Activated T-cell treated with anti-CD3 and anti-CD28 coated beads for 4 hours (primary cell): ENCODE results near the gene LIMCH1.
A peak's percentile ranks its signal among the peaks of the same experiment; 100 is the strongest.
"Not testable (repeated sequence)": the region's sequence is repeated elsewhere in the genome, so short reads cannot be mapped to it uniquely, and the experiment has no call there.

Experiments used
- DNase-seq: peaks from one replicate; pipeline ENCODE4 v3.0.0-alpha.2; 2020

LIMCH1 gene

DNA sequence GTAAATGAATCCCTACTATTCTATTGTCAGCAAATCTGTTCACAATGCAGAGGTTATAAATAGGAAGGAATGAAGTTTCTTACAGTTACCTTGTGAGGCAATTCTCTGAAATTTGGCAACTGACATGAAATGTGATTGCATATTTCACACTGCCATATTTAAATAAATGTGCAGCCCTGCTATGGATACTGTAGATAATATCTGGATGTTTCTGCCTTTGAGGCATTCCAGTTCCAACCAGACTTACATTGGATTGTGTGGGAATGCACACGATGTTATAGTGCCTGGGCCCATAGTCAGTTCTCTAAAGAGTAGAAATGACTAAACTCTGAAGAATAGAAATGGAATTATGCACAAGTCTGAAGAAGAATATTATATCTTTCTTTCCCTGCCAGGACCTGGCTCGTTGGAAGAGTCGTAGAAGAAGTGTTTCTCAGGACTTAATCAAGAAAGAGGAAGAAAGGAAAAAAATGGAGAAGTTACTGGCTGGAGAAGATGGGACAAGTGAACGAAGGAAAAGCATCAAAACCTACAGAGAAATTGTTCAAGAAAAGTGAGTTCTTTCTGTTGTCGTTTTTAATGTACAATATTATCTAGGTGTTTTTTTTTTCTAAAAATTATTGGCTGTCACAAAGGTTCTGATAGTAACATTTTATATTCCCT, 107.9 kb downstream of the LIMCH1 start:
- no peak for DNase-seq

DNA sequence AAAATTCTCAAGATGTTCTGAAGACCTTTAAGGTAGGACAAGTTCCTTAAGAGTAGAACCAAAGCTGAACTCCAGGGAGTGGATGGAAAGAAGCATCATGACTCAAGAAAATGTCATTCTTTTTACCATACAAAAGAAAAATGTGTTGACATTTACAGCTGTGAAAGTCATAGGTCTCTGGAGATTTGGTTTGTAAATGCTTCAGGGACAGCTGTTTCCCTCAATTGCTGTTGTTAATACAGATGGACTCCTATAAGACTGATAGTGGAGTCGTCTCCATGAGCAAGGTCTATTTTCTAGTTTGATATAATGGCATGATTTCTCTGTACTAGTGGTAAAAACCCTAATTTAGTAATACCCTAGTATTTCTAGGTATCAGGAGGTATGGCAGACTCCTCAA, 108.9 kb downstream of the LIMCH1 start:
- DNase-seq: no peak

DNA sequence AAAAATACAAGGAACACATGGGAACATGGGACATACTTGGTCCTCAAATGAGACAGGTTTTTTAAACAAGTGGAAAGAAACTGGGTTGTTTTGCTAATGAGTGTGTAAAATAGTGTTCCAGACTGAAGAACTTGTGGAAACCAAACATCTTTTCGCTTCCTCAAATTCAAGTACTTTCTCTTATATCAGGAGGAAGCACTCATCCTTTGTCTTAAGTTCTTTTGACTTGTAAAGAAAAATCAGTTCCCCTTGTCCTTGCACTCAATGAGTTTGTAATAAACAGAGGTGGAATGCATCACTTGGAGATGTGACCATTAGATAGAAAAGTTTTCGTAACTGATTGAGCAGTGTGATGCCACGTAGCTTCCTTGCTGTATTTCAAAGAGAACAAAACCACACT, 109.4 kb downstream of the LIMCH1 start:
- DNase-seq: no peak

DNA sequence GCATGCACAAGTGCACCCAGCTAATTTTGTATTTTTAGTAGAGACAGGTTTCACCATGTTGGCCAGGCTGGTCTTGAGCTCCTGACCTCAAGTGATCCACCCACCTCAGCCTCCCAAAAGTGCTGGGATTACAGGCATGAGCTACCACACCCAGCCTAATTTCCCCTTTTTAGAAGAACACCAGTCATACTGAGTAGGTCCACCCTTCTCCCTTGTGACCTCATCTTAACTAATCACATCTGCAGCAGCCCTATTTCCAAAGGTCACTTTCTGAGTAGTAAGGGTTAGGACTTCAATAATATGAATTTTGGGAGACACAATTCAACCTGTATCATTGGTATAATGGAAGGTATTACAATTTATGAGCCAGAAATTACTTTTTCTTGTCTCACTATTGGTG, 113.2 kb downstream of the LIMCH1 start:
- DNase-seq: not testable (repeated sequence)

DNA sequence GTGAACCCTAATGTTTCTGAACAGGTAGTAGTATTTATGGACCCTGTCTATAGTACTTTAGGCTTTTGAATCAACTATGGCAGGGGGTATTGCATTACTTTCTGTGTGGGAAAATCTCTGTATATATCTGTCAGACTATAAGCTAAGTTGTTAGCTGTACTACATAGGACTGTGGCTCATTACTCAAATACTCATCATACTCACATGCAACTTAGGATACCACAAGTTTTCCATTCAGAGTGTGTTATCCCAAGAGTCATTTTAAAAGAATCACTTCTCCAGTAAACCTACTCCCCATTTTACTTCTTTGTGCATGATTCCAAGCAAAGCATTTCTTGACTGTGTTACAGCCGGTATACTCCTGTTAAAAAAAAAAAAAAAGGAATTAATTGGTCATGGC, 115.0 kb downstream of the LIMCH1 start:
- DNase-seq: no peak

DNA sequence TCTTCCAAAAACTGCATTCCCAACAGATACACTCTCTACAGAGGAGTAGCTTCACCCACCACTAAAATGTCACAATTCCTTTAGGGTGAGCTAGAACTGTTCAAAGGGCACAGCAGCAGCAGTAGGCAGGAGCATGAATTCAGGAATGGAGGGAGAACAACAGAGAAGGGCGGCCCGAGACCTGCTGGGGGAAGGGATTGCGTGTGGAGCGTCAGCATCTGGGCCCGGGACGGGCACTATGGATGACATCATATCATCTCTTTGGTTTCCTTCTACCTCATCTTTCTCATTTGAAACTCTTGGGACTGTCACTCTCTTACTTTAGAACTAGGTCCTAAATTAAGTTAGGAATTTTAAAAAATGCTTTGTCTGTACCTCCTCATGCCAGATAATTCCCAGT, 115.6 kb downstream of the LIMCH1 start:
- no peak for DNase-seq

DNA sequence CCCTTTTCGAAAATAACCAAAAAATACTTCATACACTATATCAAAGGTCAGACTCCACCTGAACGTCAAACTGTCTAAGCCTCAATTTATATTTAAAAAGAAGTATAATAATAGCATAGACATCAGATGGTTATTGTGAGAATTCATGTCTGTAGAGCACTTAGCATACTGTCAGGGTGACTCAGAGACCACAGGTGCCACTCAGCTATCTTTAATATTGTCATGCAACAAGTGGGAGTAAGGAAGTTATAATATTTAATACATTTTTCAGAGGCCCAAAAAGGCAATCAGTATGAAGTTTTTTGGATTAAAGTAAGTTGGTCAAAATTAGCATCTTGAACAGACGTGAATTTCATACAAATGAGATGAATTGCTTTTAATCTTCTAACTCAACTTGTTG, 117.2 kb downstream of the LIMCH1 start:
- no peak for DNase-seq

DNA sequence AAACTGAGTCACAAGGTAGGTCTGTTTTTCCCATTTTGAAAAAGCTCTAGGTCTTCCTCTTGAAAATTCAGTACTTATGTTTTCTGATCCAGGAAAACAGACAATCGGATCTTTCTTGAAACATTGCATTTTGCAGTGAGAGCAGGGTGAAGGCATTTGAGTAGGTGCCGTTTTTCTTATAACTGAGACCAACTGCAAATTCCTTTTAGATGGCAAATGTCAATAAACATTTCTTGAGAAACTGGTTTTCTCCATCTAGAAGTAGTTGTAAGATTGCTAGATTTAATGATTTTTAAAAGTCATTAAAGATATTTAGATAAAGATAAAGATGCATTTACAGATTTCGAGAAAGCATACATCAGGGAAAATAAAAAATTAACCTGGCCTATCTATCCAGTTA, 118.1 kb downstream of the LIMCH1 start:
- DNase-seq: no peak

DNA sequence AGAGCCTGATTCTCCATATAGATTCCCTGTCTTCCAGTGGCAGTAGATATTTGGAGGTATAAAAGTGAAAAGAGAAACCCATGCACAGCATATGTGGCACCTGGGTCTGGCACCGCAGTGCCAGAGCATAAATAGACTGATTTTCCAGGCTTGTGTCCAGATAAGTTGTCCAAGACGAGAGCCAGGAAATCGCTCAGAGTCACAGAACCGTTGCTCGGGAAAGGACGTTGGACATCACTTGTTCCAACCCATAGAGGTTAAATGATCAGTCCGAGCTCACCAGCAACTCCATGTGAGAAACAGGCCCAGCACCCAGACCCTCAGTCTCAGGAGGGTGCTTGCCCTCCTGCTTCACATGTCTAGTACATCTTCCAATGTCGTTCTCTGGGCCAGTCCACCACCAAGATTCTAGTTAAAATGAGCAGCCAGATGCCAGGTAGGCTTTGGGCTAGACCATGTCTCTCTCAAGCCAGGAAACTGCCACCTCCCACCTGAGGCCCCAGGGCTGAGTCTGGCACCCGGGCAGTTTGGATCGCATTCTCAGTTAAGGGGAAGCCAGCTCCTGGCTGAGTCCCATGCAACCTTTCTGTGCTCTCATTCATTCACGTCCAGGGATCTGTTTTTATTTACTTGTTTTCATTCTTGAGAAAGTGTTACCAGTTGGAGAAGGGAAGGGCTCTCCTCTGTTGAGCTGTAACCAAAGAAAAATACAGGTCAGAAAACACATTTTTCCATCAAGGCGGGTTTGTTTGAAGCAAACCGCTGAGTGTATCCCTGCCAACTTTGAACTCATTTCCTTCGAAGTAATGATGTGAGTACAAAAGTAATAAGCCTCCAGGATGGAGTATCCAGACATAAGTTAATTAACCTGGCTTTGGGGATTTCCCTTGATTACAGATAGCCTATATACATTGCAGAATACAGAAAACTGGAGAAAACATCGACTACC, 118.9 kb downstream of the LIMCH1 start:
- DNase-seq: no peak

DNA sequence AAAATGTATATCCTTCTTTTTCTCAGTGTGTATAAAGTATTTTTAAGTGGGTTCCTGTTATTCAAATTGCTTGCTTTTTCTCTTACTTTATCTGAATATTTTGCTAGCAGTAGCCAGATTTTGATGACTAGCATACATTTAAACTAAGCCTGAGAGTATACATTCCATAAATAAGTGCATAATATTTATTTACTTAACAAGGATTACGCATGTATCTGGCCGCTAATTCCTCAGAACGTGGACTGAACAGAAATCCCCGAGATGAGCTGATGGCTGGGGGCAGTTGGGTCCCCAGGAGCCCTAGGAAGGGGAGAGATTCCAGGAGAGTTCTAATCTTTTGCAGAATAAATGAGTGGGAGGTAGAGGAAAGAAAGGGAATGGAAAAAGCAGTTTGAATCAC, 119.6 kb downstream of the LIMCH1 start:
- DNase-seq: no peak

DNA sequence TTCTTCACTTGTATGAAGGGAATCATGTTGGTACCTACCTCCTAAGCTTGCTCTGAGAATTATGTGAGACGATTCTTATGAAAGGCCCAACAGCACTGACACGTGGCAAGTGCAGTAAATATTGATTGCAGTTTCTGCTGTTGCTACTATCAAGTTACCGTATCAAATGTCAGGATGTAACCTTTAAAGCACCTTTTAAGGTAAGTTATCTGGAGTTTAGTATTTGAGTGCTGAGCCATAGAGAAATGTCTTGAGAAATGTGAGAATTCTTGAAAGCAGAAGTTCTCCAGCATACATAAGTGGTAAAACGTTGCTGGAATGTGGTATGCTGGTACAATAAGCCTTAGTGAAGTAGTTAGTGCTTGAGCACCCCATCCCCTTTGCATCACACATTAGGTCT, 120.2 kb downstream of the LIMCH1 start:
- no peak for DNase-seq

DNA sequence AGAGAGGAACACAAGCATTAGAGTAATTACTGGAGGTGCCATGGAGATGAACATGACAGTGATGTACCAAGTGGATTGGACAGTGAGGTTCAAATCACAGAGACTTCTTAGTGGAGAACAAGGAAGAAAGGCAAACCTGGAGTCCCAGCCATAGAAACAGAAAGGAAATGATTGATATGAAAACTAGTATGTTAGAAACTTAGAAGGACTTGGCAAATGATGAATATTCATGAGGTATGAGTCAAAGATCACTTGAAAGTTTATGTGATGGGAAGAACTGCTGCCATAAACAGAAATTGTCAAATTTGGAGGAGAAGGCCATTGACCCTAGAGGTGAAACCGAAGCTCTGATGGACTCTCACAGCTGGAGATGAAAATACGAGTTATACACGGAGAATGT, 122.4 kb downstream of the LIMCH1 start:
- DNase-seq: no peak

DNA sequence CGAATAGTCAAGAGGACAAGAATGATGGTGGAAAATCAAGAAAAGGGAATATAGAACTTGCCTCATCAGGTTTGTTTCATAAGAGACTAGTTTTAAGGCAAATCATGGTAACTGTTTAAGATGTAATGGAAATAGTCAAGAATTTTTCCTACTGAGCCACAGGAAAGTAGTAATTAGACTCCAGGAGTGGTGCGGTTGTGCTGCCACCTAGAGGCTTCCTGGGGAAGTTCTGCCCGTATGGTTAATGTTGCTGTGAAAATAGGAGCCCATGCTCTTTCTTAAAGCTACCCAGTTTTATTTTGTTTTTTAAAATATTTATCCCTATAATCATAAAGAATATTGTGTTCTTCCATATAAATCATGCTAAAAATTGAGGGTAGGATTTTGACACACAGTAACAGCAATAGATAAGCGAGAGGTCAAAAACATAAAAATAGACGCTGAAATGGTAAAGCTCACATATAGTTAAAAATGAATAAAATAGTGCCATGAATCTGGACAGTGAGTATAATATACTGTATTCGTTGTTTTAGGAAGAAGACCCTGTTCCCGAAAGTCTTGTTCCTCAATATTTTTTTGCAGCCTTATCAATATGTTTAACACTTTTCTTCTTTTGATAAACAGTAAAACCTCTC, 123.6 kb downstream of the LIMCH1 start:
- peak; percentile 7 for DNase-seq

DNA sequence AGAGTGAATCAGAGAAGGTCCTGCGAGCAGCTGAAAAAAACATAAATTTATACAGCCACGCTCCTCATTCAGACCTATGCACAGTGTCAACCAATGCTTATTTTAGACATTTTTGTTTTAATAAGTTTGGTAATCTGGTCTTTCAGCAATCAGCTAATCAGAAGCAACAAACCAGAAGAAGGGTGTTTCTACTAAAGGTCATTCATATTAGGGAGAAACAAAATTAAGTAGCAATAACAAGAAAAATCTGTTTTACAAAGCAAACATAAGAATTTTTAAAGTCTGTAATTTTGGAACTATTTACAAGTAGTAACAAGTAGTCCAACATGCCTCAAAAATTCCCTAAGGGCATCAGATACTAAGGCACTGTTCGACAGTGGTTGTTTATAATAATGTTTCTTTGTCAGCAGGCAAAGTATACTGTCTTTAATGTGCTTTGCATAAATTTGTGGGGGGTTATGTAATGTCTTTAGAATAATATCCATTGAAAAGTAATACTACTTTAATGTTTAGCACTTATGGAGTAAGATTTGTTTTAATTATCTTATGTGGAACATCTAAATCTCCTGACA, 127.8 kb downstream of the LIMCH1 start:
- DNase-seq: no peak

DNA sequence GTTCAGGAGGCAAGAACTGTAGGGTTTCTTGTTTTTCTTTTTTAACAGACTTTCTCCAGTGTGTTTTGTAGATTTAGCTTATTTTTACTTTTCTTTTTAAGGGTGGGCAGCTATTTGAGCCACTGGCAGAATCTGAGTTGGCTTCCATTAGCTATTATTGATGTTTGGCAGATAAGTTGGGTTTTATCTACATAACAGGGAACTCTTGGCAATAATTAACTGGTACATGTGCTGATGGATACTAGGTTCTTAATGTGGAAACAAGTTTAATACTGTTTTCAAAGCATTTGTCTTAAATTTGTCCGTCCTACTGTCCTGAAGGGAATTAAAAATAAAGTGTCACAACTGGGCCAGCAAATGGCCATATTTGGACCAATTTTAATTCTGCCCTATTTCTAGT, 130.1 kb downstream of the LIMCH1 start:
- no peak for DNase-seq

DNA sequence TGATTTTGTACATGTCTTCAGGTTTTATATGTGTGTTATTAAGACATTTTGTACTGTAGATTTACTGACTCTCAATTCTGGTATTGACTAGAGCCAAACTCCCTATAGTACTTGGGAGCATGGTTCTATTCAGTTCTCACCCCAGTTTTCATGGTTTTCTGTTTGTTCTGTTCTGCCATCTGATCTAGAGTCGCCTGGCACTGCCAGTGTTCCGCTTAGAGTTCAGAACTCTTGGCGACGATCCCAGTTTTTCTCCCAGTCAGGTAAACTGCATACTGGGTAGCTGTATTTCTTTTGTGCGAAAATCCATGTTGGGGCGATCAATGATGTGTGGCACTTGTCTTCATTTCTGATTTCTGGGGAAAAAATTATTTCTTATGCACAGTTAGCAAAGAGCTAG, 132.6 kb downstream of the LIMCH1 start:
- no peak for DNase-seq

DNA sequence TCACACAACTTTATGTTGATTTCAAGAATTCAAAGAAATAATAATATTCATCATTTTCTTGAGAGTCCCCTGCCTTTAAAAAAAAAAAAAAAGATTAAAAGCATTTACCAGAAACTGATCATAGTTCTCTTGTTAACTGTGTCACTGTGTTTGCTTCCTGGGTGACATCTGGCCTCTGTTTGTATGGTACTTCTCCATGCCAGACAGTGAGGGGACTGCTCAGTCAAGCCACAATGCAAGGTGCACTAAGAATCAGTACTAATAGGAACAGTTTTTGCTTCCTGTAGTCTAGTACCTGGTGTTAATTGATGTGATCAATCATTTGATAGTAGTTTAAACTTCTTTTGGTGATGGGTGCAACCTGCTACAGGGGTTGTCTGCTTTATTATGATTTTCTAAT, 133.0 kb downstream of the LIMCH1 start:
- no peak for DNase-seq

DNA sequence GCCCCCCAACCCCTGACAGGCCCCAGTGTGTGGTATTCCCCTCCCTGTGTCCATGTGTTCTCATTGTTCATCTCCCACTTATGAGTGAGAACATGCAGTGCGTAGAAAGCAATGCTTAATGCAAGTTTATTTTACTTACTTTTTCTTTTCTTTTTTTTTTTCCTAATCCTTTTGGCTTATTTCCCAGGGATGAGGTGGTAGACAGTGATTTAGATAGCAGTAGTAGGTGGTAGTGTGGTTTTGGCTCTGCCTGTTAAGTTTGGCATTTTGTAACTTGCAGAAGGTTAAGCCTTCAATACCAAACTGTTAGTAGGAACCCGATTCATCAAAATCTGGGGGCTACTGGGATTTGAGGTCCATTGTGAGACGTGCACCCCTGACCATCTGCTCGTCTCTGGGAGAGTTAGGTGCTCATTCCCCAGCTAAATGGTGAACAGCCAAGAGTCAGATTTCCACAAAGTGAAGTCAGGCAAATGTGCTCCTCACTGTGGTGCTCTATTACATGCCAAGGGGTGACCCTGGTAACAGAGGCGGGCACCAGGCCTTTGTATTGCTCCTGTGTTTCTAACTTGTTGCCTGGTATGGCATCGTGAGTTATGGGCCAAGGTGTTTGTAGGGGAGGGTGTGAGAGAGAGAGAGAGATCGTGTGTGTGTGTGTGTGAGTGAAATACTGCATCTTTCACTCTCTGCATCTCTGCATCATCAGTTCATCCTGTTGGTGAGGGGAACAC, 140.3 kb downstream of the LIMCH1 start:
- no peak for DNase-seq

DNA sequence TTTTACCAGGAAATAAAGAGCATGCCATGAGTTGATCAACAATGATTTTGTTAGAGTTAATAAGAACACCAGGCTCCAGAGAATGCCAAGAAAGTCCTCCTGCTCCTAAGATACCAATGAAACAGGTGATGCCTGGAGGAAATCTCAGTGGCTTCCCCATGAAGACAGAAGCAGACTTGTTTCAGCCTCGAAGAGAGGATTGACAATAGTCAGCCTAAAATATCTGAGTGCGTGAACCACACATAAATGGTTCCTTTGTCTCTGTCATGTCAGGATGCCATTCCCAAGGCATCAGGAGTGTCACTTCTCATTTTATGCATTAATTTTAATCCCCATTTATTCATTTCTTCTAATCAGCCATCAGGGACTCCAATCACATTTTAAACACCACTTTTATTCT, 141.0 kb downstream of the LIMCH1 start:
- DNase-seq: no peak

DNA sequence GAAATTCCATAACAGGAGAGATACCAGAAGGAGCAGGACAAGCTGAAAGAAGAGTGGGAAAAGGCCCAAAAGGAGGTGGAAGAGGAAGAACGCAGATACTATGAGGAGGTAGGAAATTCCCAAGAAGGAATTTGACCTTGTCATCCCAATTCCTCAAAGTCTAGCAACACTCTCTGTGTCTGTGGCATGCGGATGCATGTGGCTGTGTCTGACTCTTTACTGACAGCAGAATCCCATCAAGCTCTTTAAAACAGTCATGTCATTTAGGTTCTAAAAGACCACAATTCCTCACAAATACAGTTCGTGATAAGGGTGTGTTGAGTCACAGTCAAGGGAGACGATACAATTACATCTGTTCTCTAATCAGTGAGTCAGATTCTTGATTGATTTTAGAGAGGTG, 142.0 kb downstream of the LIMCH1 start:
- DNase-seq: no peak

DNA sequence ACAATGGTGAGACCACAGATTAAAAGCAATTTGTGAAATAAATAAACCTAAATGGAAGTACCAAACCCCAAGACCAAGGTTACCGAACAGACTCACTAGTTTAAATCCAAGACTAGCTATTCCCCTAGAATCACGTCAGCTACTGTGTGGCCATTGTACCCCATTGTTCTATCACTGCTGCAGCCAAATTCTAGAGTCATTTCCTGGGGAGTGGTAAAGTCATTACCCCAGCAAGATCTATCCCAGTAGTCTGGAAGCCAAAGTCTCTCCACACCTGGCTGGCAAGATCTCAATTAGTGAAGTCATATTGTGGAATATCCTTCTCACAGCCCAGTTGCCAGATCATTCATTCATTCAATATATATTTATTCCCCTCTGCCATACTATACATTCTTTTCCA, 143.1 kb downstream of the LIMCH1 start:
- no peak for DNase-seq

DNA sequence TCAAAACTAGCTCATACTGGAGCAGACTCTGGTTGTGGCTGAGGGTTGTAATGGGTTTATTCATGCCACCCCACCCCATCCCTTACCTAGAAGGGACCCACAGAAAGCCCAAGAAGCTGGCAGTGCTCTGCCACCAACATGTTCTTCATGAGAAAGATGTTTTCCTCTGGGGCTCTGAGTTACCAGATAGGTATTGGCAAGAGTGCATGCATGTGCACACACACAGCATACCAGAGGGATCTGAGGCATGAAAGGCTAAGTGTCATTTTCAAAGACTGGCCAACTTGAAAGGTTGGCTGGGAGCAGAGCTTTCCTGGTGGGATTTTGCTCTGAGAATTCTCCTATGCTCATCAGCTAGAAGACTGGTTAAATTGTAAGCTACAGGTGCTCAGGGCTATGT, 145.4 kb downstream of the LIMCH1 start:
- DNase-seq: no peak

DNA sequence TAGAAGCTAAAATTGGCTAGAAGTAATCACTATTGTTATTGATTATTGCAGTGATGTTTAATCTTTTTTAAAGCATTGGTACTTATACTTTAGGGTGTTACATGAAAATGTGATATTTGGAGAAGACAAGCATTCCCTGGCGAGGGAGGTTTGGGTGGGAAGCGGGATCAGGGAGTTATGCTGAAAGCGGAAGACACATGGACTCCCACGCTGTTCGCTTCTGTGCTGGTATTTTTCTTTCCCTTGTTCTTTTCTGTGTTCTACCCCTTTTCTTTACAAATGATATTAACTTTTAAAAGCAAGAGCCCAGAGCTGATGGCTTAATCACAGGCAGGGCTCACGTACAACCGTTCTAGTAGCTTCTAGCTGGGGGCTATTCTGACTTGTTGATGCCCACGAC, 148.9 kb downstream of the LIMCH1 start:
- DNase-seq: no peak
